Upper lobe of left lung (tissue), 6 donors: ENCODE measurements around the gene TENM4. TPM values are rescaled to one million over a fixed set of nuclear protein-coding genes. Genes with fewer than 3 reads are reported as not detected.

Source experiments
- ATAC-seq, 2 donors: fragments of 200-7000 bp; cut with Tn5 transposase; one replicate each; pipeline ENCODE4 v1.9.1; 2022; ENCODE audit warnings: mild to moderate bottlenecking in 2 of 2, moderate library complexity in 2 of 2; ENCODE audit not compliant: low FRiP score in 2 of 2
- DNase-seq, 2 donors: peaks; one replicate each; pipeline ENCODE4 v3.0.0-alpha.2; 2019 to 2020
- H3K27ac ChIP-seq, 4 donors: fragments of 200-600 bp; sonication (generic); one replicate each; pipeline ENCODE4 v1.5.1; 2016 to 2019
- H3K27me3 ChIP-seq, 4 donors: fragments of 200-600 bp; sonication (generic); one replicate each; pipeline ENCODE4 v1.5.1; 2017 to 2019
- H3K36me3 ChIP-seq, 4 donors: fragments of 200-600 bp; sonication (generic); one replicate each; pipeline ENCODE4 v1.5.1; 2016 to 2019
- H3K4me1 ChIP-seq, 4 donors: fragments of 200-600 bp; sonication (generic); one replicate each; pipeline ENCODE4 v1.5.1; 2018 to 2019
- H3K4me3 ChIP-seq, 4 donors: fragments of 200-600 bp; sonication (generic); one replicate each; pipeline ENCODE4 v1.5.1; 2017 to 2019; ENCODE audit warnings: mild to moderate bottlenecking in 2 of 4, moderate library complexity in 1 of 4
- H3K9me3 ChIP-seq, 4 donors: fragments of 200-600 bp; sonication (generic); one replicate each; pipeline ENCODE4 v1.5.1; 2018 to 2019
- EP300 ChIP-seq, 4 donors: sonication (generic); formaldehyde crosslinking; IDR thresholded peaks; one replicate each; pipeline ENCODE4 v1.5.1; 2017; ENCODE audit warnings: antibody characterized with exemption in 4 of 4, control low read depth in 2 of 4
- POLR2A ChIP-seq, 4 donors: fragments of 450-650 bp; IDR thresholded peaks; one replicate each; pipeline ENCODE4 v1.5.1; 2016 to 2017; ENCODE audit warnings: antibody characterized with exemption in 4 of 4, mild to moderate bottlenecking in 2 of 4
- POLR2AphosphoS5 ChIP-seq, 2 donors: sonication (generic); formaldehyde crosslinking; IDR thresholded peaks; one replicate each; pipeline ENCODE4 v1.5.1; 2017; ENCODE audit warnings: antibody characterized with exemption in 2 of 2
- WGBS, 2 donors: methylation state at CpG; one replicate each; pipeline ENCODE4 v1.1.5; 2017 to 2018; 5-methylcytosine and 5-hydroxymethylcytosine counted together
- total RNA-seq, 6 donors: library from RNA; depleted of rRNA in 4 of 6; stranded (reverse); fragments of >200 nt in 4 of 6; gene quantifications; one replicate each; pipeline versions ENCODE4 v1.1.0 to v1.2.1, GENCODE V29; 2016 to 2021
- TF ChIP-seq, protein P1 (sequence below), 6 experiments: fragments of 450-650 bp in 4 of 6; fragments of 200-600 bp in 2 of 6; sonication (generic) in 2 of 6; IDR thresholded peaks; one replicate each; pipeline ENCODE4 v1.5.1; 2016 to 2019; ENCODE audit warnings: antibody characterized with exemption in 6 of 6
- donor health status: DM: no; HTN: no; CAD: no; lungs with moderate emphysema.
- donor health status: DM: no; HTN: yes; CAD: no; lungs with severe emphysema.

TENM4 gene
- total RNA-seq, 6 donors from 2014 or later: 0.11 to 20.0 (median 3.7) TPM

DNA sequence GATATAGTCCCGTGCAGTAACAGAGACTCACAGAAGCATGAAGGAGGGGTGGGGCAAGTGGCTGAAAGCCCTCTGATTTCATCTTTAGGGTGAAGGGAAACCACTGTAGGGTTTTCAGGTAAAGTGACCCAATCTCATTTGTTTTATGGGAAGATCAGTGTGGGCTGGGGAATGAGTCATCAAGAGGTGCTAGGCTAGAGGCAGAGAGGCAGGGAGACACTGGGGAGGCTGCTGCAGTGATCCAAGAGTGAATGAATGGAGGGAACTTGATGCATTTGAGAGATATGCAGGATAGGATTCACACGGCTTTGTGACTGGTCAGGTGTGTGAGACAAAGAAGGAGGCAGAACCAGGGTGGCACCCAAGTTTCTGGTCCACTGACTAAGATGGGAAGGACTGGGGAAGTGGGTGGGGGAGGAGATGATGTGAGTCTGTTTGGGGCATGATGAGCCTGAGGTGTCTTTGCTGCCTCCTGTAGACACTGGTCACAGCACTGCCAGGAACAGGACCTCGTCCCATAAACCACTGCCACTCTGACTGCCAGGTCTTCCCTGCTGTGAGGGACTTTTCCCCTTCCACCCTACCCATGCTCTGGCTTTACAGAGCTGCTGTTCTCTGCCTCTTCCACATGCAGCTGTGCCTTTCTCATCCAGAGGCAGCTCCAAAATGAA lies 239.0 kb downstream of the TENM4 start:
- ATAC-seq: no peak

DNA sequence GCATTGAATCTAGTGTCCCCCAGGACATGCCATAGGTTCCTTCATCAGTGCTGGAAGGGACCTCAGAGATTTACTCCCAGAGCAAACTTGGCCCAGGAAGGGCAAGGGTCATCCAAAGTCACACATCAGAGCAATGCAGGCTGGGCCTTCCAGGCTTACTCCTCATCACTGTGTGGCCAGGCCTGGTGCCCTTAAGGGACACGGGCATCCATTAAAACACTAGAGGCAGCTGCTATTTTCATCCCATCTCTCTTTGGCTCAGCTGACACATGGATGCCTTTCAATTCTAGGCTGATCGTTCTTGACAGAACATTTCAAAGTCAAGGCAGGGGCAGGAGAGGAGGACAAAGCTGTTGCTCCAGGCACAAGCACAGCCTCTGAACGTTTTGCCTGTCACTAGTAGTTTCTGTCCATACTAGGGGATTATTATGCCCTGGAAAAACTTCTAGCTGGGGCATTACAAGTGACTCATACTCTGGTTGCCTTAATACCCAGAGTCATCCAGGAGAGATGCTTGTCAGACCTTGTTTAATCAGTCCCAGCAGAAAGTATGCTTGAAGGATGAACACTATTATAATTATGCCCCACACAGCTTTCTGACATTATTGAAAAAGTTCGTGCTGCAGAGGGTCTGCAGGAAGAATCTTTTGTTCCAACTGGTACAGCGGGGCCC lies 240.3 kb downstream of the TENM4 start:
- H3K27ac ChIP-seq: no peak overlapping the region
- H3K36me3 ChIP-seq: no peaks in the 10 kb centered on the region
- no peaks in the 10 kb centered on the region for H3K4me1 ChIP-seq
- H3K27me3 ChIP-seq: no peaks in the 10 kb centered on the region
- TF ChIP-seq, protein P1, sequence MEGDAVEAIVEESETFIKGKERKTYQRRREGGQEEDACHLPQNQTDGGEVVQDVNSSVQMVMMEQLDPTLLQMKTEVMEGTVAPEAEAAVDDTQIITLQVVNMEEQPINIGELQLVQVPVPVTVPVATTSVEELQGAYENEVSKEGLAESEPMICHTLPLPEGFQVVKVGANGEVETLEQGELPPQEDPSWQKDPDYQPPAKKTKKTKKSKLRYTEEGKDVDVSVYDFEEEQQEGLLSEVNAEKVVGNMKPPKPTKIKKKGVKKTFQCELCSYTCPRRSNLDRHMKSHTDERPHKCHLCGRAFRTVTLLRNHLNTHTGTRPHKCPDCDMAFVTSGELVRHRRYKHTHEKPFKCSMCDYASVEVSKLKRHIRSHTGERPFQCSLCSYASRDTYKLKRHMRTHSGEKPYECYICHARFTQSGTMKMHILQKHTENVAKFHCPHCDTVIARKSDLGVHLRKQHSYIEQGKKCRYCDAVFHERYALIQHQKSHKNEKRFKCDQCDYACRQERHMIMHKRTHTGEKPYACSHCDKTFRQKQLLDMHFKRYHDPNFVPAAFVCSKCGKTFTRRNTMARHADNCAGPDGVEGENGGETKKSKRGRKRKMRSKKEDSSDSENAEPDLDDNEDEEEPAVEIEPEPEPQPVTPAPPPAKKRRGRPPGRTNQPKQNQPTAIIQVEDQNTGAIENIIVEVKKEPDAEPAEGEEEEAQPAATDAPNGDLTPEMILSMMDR (IDR thresholded peaks at IDR 0.05): no peak
- TF ChIP-seq EP300 (IDR thresholded peaks at IDR 0.05) (no peak), POLR2A (IDR thresholded peaks at IDR 0.05) (no peak), POLR2AphosphoS5 (IDR thresholded peaks at IDR 0.05) (no peak)
- DNase-seq (no peak), ATAC-seq (no peak)
- no peak overlapping the region for H3K4me3 ChIP-seq
- WGBS, 2 donors: 77 to 80% methylated on average over 5 of the region's 5 CpGs
- H3K9me3 ChIP-seq: no peaks in the 10 kb centered on the region

More for the DNA sequence above, 239.0 kb downstream of the TENM4 start:
- Histone ChIP-seq H3K27me3 (no peaks in the 10 kb centered on the region), H3K36me3 (no peaks in the 10 kb centered on the region), H3K4me3 (no peak overlapping the region), H3K27ac (no peak overlapping the region), H3K9me3 (no peaks in the 10 kb centered on the region), H3K4me1 (no peaks in the 10 kb centered on the region)
- WGBS, 2 donors: 62 to 72% methylated on average over 3 of the region's 3 CpGs
- DNase-seq: no peak
- no peak for TF ChIP-seq POLR2AphosphoS5 (IDR thresholded peaks at IDR 0.05)
- TF ChIP-seq POLR2A (IDR thresholded peaks at IDR 0.05): no peak
- no peak for TF ChIP-seq EP300 (IDR thresholded peaks at IDR 0.05)
- TF ChIP-seq, protein P1 (IDR thresholded peaks at IDR 0.05): no peak

DNA sequence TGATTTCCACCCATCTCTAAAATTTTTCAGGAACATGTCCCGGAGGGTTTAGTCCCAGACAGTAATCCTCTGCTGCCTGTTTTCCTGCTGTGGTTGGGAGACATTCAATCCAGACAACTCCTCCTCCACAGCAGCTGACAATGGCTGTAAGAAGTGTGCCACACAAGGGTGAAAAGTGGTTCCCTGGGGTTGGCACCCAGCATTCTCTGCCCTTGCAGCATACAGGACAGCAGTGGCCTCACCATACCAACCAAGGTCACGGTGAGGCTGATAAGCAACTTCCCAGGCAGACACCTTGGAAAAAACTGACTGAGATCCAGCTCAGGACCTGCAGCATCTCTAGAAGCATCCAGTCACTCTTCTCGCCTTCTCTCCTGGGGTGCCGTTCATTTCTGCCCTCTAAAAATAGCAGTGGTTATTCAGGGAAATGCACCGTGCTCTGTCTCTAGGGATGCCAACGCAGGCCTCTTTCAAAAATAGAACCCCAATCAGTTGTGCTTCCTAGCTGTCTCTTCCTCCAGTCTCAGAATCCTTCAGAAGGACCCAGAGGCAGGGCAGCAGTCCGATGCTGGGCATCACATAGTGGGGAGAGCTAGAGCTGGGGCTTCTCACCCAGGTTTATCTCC lies 241.0 kb downstream of the TENM4 start:
- ATAC-seq: no peak
- Histone ChIP-seq H3K4me1 (no peaks in the 10 kb centered on the region), H3K27me3 (no peaks in the 10 kb centered on the region), H3K4me3 (no peak overlapping the region), H3K27ac (no peak overlapping the region), H3K36me3 (no peaks in the 10 kb centered on the region), H3K9me3 (no peaks in the 10 kb centered on the region)
- WGBS, 2 donors: 81 to 83% methylated on average over 7 of the region's 7 CpGs
- no peak for TF ChIP-seq POLR2AphosphoS5 (IDR thresholded peaks at IDR 0.05)
- no peak for TF ChIP-seq POLR2A (IDR thresholded peaks at IDR 0.05)
- TF ChIP-seq, protein P1 (IDR thresholded peaks at IDR 0.05): no peak
- no peak for TF ChIP-seq EP300 (IDR thresholded peaks at IDR 0.05)
- no peak for DNase-seq

DNA sequence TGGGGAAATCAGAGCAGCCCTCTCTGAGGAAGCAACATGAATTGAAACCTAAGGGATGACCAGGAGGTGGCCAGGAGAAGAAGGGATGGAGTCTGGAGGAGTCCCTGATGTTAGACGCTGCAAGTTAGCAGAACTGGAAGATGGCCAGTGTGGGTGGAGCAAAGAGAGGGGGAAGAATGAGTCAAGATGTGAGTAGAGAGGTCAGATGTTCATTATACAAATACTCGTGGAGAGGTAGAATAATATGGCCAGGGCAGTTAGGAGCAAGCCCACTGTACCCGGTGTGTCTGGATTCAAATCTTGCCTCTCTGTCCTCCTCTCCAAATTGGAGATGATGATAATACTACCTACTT lies 242.0 kb downstream of the TENM4 start:
- Histone ChIP-seq H3K4me1 (no peaks in the 10 kb centered on the region), H3K27ac (no peak overlapping the region), H3K4me3 (no peak overlapping the region), H3K27me3 (no peaks in the 10 kb centered on the region), H3K36me3 (no peaks in the 10 kb centered on the region), H3K9me3 (no peaks in the 10 kb centered on the region)
- TF ChIP-seq, protein P1 (IDR thresholded peaks at IDR 0.05): no peak
- no peak for TF ChIP-seq POLR2A (IDR thresholded peaks at IDR 0.05)
- TF ChIP-seq EP300 (IDR thresholded peaks at IDR 0.05): no peak
- no peak for TF ChIP-seq POLR2AphosphoS5 (IDR thresholded peaks at IDR 0.05)
- no peak for ATAC-seq
- DNase-seq: no peak
- 27 to 47% methylated on average over 3 of the region's 3 CpGs for WGBS, 2 donors
